Left cardiac atrium (tissue), 4 donors: ENCODE measurements around the gene LPAR3. TPM values are rescaled to one million over a fixed set of nuclear protein-coding genes. Genes with fewer than 3 reads are reported as not detected.
A peak's percentile ranks its signal among the peaks of the same experiment; 100 is the strongest.

ENCODE experiments used
- ATAC-seq, 2 donors: fragments of 200-7000 bp; cut with Tn5 transposase; one replicate each; pipeline ENCODE4 v1.9.1; 2020; ENCODE audit warnings: mild to moderate bottlenecking in 2 of 2, moderate library complexity in 2 of 2
- DNase-seq: peaks from one replicate; pipeline ENCODE4 v3.0.0-alpha.2; 2020
- intact Hi-C, 2 donors: fragments of 100-400 bp; cut with DNase I; formaldehyde crosslinking; loops; one replicate each; pipeline versions ENCODE4 v1.14.1 to v1.15.1; 2022 to 2023
- total RNA-seq, 2 donors: library from RNA; stranded (reverse); fragmentation: NEBNext Ultra II Directional; extraction: Animal tissue kit (Norgen Biotek cat#: 25700); gene quantifications; one replicate each; pipeline ENCODE4 v1.2.1, GENCODE V29; 2021
- donor health status: DM: no; HTN: yes; CAD: no.
- donor health status: DM: no; HTN: yes; CAD: no; lungs with severe emphysema.
- donor health status: DM: yes; HTN: yes; CAD: no.
- donor health status: Dilated cardiomyopathy.

The LPAR3 gene
- total RNA-seq, 2 donors from 2014 or later, result 22.1 to 29.9 TPM

DNA sequence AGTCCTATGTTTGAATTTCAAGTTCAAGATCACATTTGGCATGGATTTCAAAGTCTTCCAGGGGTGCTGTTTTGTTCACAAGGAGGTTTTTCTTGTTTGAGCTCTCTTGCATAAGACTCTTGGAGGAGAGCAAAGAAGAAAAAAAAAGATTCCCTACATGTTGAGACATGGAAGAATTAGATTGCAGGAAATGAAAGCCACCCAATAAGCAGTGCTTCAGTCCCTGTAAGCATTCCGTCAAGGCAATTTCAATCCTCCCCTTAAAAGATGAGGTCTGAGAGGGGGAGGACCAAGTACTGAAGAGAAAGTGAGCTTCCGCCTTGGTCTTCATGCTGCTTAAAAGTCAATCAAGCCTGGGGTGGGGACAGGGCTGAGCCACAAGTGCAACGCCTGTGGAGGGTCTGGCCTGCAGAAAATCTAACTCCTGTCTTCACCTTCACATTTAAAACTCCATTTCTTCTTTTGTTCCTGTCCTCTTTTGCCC is 50.2 kb downstream of the LPAR3 start:
- intact Hi-C loops, result no loop called here
- DNase-seq (no peak), ATAC-seq (no peak)

GRCh38 chr1:84841971-84842370 is 51.0 kb downstream of the LPAR3 start:
- no peak for DNase-seq
- no peak for ATAC-seq
- intact Hi-C loops, result no loop called here

DNA sequence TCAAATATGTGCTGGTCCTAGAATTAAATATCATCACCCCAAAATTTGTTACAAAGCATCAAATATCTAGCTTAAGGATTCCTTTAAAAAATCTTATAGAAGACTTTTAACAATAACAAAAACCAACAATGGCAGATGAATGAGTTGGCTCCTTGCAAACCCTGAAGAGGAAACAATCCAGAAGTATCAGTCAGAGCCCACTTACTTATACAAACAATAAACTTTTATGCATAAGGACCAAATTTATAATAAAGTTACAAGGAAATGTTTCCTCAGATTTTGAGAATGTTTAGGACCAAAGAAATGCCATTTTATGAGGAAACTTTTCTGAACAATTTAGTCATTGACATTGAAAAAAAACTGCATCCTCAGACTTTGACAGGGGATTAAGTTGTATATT is 52.7 kb downstream of the LPAR3 start:
- intact Hi-C loops, result no loop called here
- DNase-seq, result no peak
- ATAC-seq, result no peak

DNA sequence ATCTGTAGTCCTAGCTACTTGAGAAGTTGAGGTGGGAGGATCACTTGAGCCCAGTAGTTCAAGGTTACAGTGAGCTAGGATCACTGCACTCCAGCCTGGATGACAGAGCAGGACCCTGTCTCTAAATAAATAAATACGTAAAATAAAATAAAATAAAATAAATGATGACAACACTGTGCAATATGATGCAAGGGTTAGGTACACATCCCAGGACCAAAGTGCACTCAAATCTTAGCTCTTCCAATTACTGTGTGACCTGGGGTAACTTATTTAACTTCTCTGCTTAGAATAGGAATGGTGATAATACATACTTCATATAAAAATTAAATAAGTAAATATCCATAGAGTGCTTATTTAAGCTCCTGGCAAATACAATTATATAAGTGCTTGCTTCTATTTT is 53.5 kb downstream of the LPAR3 start:
- intact Hi-C loops, result no loop called here
- no peak for DNase-seq
- ATAC-seq, result no peak

- intact Hi-C loops, result no loop called here
- no peak for ATAC-seq
- DNase-seq, result no peak
These were observed 56.9 kb downstream of the LPAR3 start for GRCh38 chr1:84836145-84836544.

- no peak for ATAC-seq
- intact Hi-C loops, result no loop called here
- DNase-seq, result no peak
These were observed 57.8 kb downstream of the LPAR3 start for GRCh38 chr1:84835169-84835568.

GRCh38 chr1:84834419-84835064 is 58.5 kb downstream of the LPAR3 start:
- DNase-seq (no peak), ATAC-seq (peak in 1 of 2 donors; percentile 50)
- intact Hi-C loops, result no loop called here

DNA sequence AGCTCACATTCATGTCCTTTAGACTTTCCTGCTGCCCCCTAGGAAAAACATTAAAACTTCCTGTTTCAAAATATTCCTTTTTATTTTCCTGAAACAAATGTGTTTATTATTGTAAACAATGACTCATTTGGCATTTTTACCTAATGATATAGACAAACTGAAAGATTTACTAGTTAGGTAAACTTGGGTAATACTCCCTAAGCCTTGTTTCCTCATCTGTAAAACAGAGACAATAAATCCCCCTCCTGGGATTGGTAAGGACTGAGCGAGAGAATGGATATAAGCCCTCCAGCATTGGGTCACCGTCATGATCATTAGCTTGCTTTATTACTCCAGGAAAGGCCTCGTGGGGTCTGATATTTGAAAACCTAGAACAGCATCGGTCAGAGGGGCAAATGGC is 59.8 kb downstream of the LPAR3 start:
- DNase-seq, result no peak
- ATAC-seq, result no peak
- intact Hi-C loops, result no loop called here

DNA sequence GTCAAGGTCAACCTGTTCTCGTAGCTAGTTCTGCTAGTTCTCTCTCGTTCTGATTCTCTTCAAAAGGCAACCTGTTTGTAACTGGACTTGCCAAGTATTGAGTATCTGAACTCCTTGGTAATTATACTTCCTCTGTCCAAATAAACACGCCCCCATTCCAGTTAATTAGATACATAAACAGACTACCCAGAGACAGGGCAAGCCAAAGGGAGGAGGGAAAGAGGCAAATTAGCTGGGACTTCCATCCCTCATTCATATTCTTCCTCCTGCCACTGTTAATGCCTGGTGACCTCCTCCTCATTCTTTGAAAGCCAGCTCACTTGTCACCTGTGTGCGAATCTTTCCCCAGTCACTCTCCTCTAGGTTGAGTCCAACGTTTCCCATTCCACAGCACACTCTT is 62.9 kb downstream of the LPAR3 start:
- DNase-seq (no peak), ATAC-seq (no peak)
- intact Hi-C loops, result no loop called here

DNA sequence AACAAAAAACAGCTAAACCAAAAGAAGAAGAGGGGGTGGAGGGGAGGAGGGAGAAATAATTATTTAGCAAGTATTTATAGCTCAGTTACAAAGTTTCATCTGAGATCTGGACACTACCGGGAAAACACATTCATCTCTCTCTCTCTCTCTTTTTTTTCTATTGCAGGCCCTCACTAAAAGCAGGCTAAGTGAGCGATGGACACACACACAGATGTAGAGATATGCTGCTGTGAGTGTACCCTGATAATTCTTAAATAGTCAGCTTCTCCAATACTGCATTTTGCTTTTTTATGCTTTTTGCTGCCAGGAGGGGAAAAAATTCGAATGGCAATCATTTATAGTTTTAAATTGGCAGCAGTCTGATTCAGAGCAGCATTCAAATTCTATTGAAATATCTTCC is 65.0 kb downstream of the LPAR3 start:
- ATAC-seq (no peak), DNase-seq (no peak)
- intact Hi-C loops, result no loop called here

DNA sequence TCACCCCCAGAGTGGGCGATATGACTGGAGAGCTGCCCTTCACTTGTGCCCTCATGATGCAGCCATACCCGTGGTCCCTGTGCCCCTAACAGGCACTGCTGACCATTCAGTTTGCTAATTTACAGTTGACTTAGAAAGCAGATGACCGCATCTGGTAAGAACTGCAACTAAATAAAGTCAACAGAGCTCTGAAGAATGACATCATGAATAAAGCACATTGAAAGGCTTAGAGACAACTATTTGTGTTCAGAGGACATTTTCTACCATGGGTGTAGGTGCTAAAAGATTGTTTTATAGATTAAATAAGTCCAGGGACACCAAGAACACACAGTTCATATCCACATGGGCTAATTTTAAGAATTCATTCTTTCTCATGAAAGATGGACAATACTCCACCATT is 65.5 kb downstream of the LPAR3 start:
- ATAC-seq, result peak; percentile 34 to 40
- intact Hi-C loops, result no loop called here
- no peak for DNase-seq

GRCh38 chr1:84825161-84825560 is 67.8 kb downstream of the LPAR3 start:
- DNase-seq, result no peak
- no peak for ATAC-seq
- intact Hi-C loops, result no loop called here

DNA sequence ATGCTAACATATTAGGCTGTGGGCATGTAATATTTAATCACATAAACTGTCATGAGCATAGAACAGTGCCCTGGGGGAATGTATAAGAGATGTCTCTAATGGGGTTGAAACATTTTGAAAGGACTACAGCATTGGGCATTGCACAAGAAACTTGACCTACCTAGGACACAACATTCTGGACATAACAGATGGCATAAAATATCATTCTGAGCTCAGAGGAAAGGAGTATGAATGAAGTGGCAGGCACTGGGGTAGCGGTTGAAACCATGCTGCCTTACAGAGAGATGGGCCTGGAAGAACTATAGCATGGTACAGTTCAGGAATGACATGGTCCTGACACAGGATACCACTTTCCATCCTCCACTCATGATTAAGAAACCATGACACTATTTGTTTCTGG is 69.0 kb downstream of the LPAR3 start:
- no peak for ATAC-seq
- no peak for DNase-seq
- intact Hi-C loops, result no loop called here

GRCh38 chr1:84823511-84823910 is 69.5 kb downstream of the LPAR3 start:
- ATAC-seq, result peak in 1 of 2 donors; percentile 36
- intact Hi-C loops, result no loop called here

GRCh38 chr1:84810343-84810742 is 82.7 kb downstream of the LPAR3 start:
- DNase-seq (no peak), ATAC-seq (no peak)
- intact Hi-C loops, result no loop called here

More at GRCh38 chr1:84823511-84823910, 69.5 kb downstream of the LPAR3 start:
- DNase-seq, result no peak

DNA sequence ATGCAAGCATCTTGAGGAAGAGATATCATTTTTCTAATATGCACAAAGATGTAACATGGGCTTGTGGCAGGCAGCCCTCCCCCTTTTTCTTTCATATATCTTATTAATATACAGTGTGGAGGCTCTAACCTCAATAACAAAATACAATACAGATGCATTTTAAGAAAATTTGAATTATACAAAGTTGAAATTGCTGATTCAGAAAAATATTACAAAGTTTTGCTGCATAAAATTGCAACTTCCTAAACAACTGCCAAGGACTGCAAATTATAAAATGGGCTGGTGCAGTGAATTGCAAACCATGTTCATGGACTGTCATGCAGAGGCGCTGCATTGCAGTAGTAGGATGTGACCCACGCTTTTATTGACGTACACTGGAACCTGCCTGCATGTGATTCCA is 84.0 kb downstream of the LPAR3 start:
- no peak for ATAC-seq
- no peak for DNase-seq
- intact Hi-C loops, result no loop called here

- no peak for DNase-seq
- intact Hi-C loops, result no loop called here
- ATAC-seq, result no peak
These were observed 89.4 kb downstream of the LPAR3 start for GRCh38 chr1:84803604-84804003.

DNA sequence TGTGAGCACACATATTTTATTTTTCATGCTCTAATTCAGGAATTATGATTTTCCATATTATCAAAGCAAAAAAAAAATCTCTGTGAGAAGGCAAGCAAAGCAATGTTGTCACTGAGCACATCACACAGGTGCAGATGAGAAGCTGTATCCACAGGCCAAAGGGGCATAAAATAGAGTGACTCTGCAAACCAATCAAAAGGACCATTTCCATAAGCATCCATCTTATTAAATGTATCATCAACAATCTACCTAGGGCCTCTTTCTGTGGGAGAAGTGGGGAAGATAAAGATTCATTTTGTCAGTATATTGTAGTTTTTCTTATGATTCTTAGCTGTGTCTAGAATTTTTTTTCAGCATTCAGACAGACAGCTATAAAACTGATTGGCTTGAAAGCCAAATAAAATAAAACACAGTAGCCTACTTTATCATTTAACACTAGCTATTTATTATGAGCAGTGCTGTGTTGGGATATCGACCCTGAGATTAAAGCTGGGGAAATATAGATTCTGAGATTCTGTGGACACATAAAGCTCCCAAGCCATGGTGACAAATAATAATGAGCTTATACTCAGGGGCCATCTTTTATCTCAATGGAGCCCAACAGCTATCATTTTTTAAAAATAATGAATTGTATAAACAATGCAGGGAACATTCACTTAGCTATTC is 90.3 kb downstream of the LPAR3 start:
- no peak for DNase-seq
- no peak for ATAC-seq
- intact Hi-C loops, result no loop called here

- ATAC-seq (no peak), DNase-seq (no peak)
- intact Hi-C loops, result no loop called here
These were observed 92.6 kb downstream of the LPAR3 start for GRCh38 chr1:84800090-84801073.

GRCh38 chr1:84797603-84798002 is 95.4 kb downstream of the LPAR3 start:
- DNase-seq (no peak), ATAC-seq (peak; percentile 85 to 89)
- intact Hi-C loops, result loop anchor here in 1 of 2 donors (10.0 kb wide), 1 partner anchor 87 kb away; no protein-coding TSS in a partner anchor
